Measurements from ENCODE around the gene DCAF11. TPM values are rescaled to one million over a fixed set of nuclear protein-coding genes. Genes with fewer than 3 reads are reported as not detected.
A peak's percentile ranks its signal among the peaks of the same experiment; 100 is the strongest.

Gene DCAF11

GRCh38 chr14:24172261-24172860 lies 57.8 kb downstream of the DCAF11 start:
- WGBS, result 46% methylated on average over 25 of the region's 30 CpGs
- Histone ChIP-seq H3K23ac (ENCODE audit: low read length in 2 of 2) (peak overlapping the region in 1 of 2 experiments; percentile 52), H2AFZ (ENCODE audit: low read depth, low read length) (peak overlapping the region; percentile 1), H2AK5ac (ENCODE audit: low read length, severe bottlenecking) (no peak overlapping the region), H3K4me2 (ENCODE audit: low read length, poor library complexity, severe bottlenecking) (no peak overlapping the region), H4K91ac (ENCODE audit: low read length) (peak overlapping the region; percentile 62), H2BK120ac (ENCODE audit: low read depth, low read length) (no peak overlapping the region), H3K4me3 (ENCODE audit: insufficient read depth in 1 of 2, low read depth in 1 of 2, low read length in 2 of 2) (peak overlapping the region in 1 of 2 experiments; percentile 7), H3K4ac (ENCODE audit: low read depth in 1 of 2, low read length in 2 of 2) (peak overlapping the region in 1 of 2 experiments; percentile 61), H3K4me1 (ENCODE audit: control insufficient read depth, insufficient read depth, low read depth, low read length) (peaks cover 3% of the 10 kb centered on the region), H3K14ac (ENCODE audit: low read length in 2 of 2) (peak overlapping the region in 1 of 2 experiments; percentile 55), H3K27ac (ENCODE audit: low read length, poor library complexity, severe bottlenecking) (no peak overlapping the region), H3K27me3 (ENCODE audit: control insufficient read depth in 1 of 2, insufficient read depth in 1 of 2, low read length in 2 of 2) (no peaks in the 10 kb centered on the region), H3K79me1 (replicated peaks; ENCODE audit: low read length, poor library complexity, severe bottlenecking) (peaks cover 7% of the 10 kb centered on the region), H3K9me3 (ENCODE audit: control insufficient read depth, low read length) (no peaks in the 10 kb centered on the region), H2BK15ac (ENCODE audit: low read depth, poor library complexity, severe bottlenecking) (no peak overlapping the region), H4K8ac (ENCODE audit: low read length) (peak overlapping the region; percentile 81), H2BK5ac (ENCODE audit: low read depth, low read length, poor library complexity, severe bottlenecking) (no peak overlapping the region), H3K36me3 (ENCODE audit: control insufficient read depth in 1 of 2, insufficient read depth in 2 of 2, low read depth in 1 of 2, low read length in 2 of 2) (peaks cover 65 to 77% of the 10 kb centered on the region in 2 experiments), H3K9ac (ENCODE audit: low read length) (no peak overlapping the region), H3K18ac (ENCODE audit: low read depth in 1 of 2, low read length in 2 of 2) (peak overlapping the region in 1 of 2 experiments; percentile 78), H2BK12ac (ENCODE audit: low read length in 2 of 2) (peak overlapping the region; percentile 21 to 86)
- no peak for DNase-seq

DNA sequence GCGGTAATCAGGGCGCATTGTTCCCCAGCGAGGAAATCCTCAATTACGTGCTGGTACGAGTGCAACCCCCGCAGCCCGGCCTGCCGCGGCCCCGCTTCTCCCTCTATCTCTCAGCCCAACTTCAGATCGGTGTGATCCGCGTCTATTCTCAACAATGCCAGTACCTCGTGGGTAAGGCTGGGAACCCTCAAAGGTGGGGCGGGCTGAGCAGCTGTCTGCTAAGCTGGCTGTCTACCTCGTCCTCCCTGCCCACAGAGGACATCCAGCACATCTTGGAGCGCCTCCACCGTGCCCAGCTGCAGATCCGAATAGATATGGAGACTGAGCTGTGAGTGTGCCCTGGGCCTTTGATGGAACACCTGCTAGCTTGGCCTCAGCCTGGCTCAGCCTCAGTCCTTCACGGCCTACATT lies 58.3 kb downstream of the DCAF11 start:
- H3K18ac ChIP-seq (ENCODE audit: low read depth in 1 of 2, low read length in 2 of 2), result no peak overlapping the region
- peaks cover 12% of the 10 kb centered on the region for H3K79me1 ChIP-seq (replicated peaks; ENCODE audit: low read length, poor library complexity, severe bottlenecking)
- DNase-seq, result no peak
- no peak overlapping the region for H2BK15ac ChIP-seq (ENCODE audit: low read depth, poor library complexity, severe bottlenecking)
- no peak overlapping the region for H4K91ac ChIP-seq (ENCODE audit: low read length)
- peak overlapping the region in 1 of 2 experiments; percentile 49 for H2BK12ac ChIP-seq (ENCODE audit: low read length in 2 of 2)
- H2AK5ac ChIP-seq (ENCODE audit: low read length, severe bottlenecking), result no peak overlapping the region
- peaks cover 3% of the 10 kb centered on the region for H3K4me1 ChIP-seq (ENCODE audit: control insufficient read depth, insufficient read depth, low read depth, low read length)
- no peak overlapping the region for H2BK120ac ChIP-seq (ENCODE audit: low read depth, low read length)
- H3K36me3 ChIP-seq (ENCODE audit: control insufficient read depth in 1 of 2, insufficient read depth in 2 of 2, low read depth in 1 of 2, low read length in 2 of 2), result peaks cover 66 to 77% of the 10 kb centered on the region in 2 experiments
- H2AFZ ChIP-seq (ENCODE audit: low read depth, low read length), result peak overlapping the region; percentile 1
- no peak overlapping the region for H3K27ac ChIP-seq (ENCODE audit: low read length, poor library complexity, severe bottlenecking)
- H3K4me2 ChIP-seq (ENCODE audit: low read length, poor library complexity, severe bottlenecking), result no peak overlapping the region
- WGBS, result 87% methylated on average over 20 of the region's 20 CpGs
- no peak overlapping the region for H3K4me3 ChIP-seq (ENCODE audit: insufficient read depth in 1 of 2, low read depth in 1 of 2, low read length in 2 of 2)
- no peaks in the 10 kb centered on the region for H3K9me3 ChIP-seq (ENCODE audit: control insufficient read depth, low read length)
- H2BK5ac ChIP-seq (ENCODE audit: low read depth, low read length, poor library complexity, severe bottlenecking), result no peak overlapping the region
- H3K27me3 ChIP-seq (ENCODE audit: control insufficient read depth in 1 of 2, insufficient read depth in 1 of 2, low read length in 2 of 2), result no peaks in the 10 kb centered on the region
- H4K8ac ChIP-seq (ENCODE audit: low read length), result no peak overlapping the region
- H3K4ac ChIP-seq (ENCODE audit: low read depth in 1 of 2, low read length in 2 of 2), result peak overlapping the region in 1 of 2 experiments; percentile 61
- H3K23ac ChIP-seq (ENCODE audit: low read length in 2 of 2), result no peak overlapping the region
- H3K14ac ChIP-seq (ENCODE audit: low read length in 2 of 2), result peak overlapping the region in 1 of 2 experiments; percentile 10
- H3K9ac ChIP-seq (ENCODE audit: low read length), result no peak overlapping the region

Small RNA genes lying within 50 kb of the gene (small RNA-seq; reads per million reads assigned to genes)
- gene IRF9 (ENCODE audit: low read depth), result not detected
- gene RNA5SP383 (ENCODE audit: low read depth), result 2.3 reads per million

All from mesenchymal stem cell (in vitro differentiated cells and primary cell).